Hepatocyte (in vitro differentiated cells): ENCODE data around the gene AICDA. TPM values are rescaled to one million over a fixed set of nuclear protein-coding genes. Genes with fewer than 3 reads are reported as not detected.
A peak's percentile ranks its signal among the peaks of the same experiment; 100 is the strongest.
"Not testable (repeated sequence)": the region's sequence is repeated elsewhere in the genome, so short reads cannot be mapped to it uniquely, and the experiment has no call there.

Experiments used
- DNase-seq: peaks from one replicate; pipeline ENCODE4 v3.0.0-alpha.2; 2016; ENCODE audit warnings: low spot score
- H2AFZ ChIP-seq: fragments of 200-600 bp; sonication (generic); 2 replicates; pipeline ENCODE4 v1.6.0; 2016; ENCODE audit warnings: antibody characterized with exemption, mild to moderate bottlenecking
- H3K27ac ChIP-seq: fragments of 200-600 bp; sonication (generic); 2 replicates; pipeline ENCODE4 v1.5.1; 2016; ENCODE audit warnings: mild to moderate bottlenecking
- H3K27me3 ChIP-seq: fragments of 200-600 bp; sonication (generic); 2 replicates; pipeline ENCODE4 v1.6.1; 2016
- H3K36me3 ChIP-seq: fragments of 200-600 bp; sonication (generic); replicated peaks from 2 replicates; pipeline ENCODE4 v1.5.1; 2016; ENCODE audit warnings: low read depth; ENCODE audit not compliant: insufficient read depth
- H3K4me1 ChIP-seq: fragments of 200-600 bp; sonication (generic); 2 replicates; pipeline ENCODE4 v1.5.1; 2016; ENCODE audit warnings: mild to moderate bottlenecking, moderate library complexity; ENCODE audit not compliant: insufficient read depth
- H3K4me2 ChIP-seq: fragments of 200-600 bp; sonication (generic); 2 replicates; pipeline ENCODE4 v1.6.0; 2016
- H3K4me3 ChIP-seq: fragments of 200-600 bp; sonication (generic); 2 replicates; pipeline ENCODE4 v1.5.1; 2016; ENCODE audit warnings: mild to moderate bottlenecking
- H3K79me2 ChIP-seq: fragments of 200-600 bp; sonication (generic); 2 replicates; pipeline ENCODE4 v1.6.0; 2017; ENCODE audit warnings: mild to moderate bottlenecking
- H3K9me2 ChIP-seq: fragments of 200-600 bp; sonication (generic); replicated peaks from 2 replicates; pipeline ENCODE4 v1.6.0; 2017; ENCODE audit warnings: mild to moderate bottlenecking; ENCODE audit not compliant: insufficient read depth
- H3K9me3 ChIP-seq: fragments of 200-600 bp; sonication (generic); 2 replicates; pipeline ENCODE4 v1.5.1; 2016; ENCODE audit warnings: low read depth, mild to moderate bottlenecking
- H4K20me1 ChIP-seq: fragments of 200-600 bp; sonication (generic); 2 replicates; pipeline ENCODE4 v1.6.0; 2016; ENCODE audit warnings: mild to moderate bottlenecking; ENCODE audit not compliant: insufficient read depth, poor library complexity, severe bottlenecking
- CTCF ChIP-seq: fragments of 200-600 bp; sonication (generic); IDR thresholded peaks from 2 replicates; pipeline ENCODE4 v1.5.1; 2016; ENCODE audit warnings: antibody characterized with exemption, mild to moderate bottlenecking; ENCODE audit not compliant: poor library complexity
- EZH2 ChIP-seq: fragments of 200-600 bp; sonication (generic); IDR thresholded peaks from 2 replicates; pipeline ENCODE4 v1.6.1; 2016; ENCODE audit warnings: antibody characterized with exemption, mild to moderate bottlenecking, borderline replicate concordance
- EZH2phosphoT487 ChIP-seq: fragments of 200-600 bp; sonication (generic); IDR thresholded peaks from one replicate; pipeline ENCODE4 v1.6.1; 2018; ENCODE audit warnings: antibody characterized with exemption, mild to moderate bottlenecking, low read depth, moderate library complexity; ENCODE audit not compliant: unreplicated experiment, severe bottlenecking
- WGBS: methylation state at CpG from one replicate; pipeline ENCODE4 v1.1.6; 2016; ENCODE audit warnings: low lambda C conversion rate; ENCODE audit errors: missing lambda C conversion rate; 5-methylcytosine and 5-hydroxymethylcytosine counted together
- polyA plus RNA-seq: library from polyadenylated mRNA; unstranded; fragments of >200 nt; fragmentation: Nextera tagmentation; extraction: Ambion mirVana; gene quantifications from 2 replicates; pipeline ENCODE4 v1.2.1, GENCODE V29; 2016
- total RNA-seq: library from RNA; depleted of rRNA; stranded (reverse); fragments of >200 nt; gene quantifications from 2 replicates; pipeline ENCODE4 v1.2.3, GENCODE V29; 2014

Gene AICDA
- total and polyA plus RNA-seq, 2 experiments from 2014 or later, result 0.23 TPM; not detected in 1

GRCh38 chr12:8590842-8591545 is 21.7 kb downstream of the AICDA start:
- Histone ChIP-seq H3K4me1 (no peaks in the 10 kb centered on the region), H3K4me3 (no peak overlapping the region), H3K79me2 (no peaks in the 10 kb centered on the region), H3K27ac (no peak overlapping the region), H3K9me2 (no peaks in the 10 kb centered on the region), H3K36me3 (no peaks in the 10 kb centered on the region), H3K9me3 (no peaks in the 10 kb centered on the region), H2AFZ (no peak overlapping the region), H3K27me3 (no peaks in the 10 kb centered on the region), H3K4me2 (no peak overlapping the region), H4K20me1 (no peaks in the 10 kb centered on the region)
- DNase-seq, result peak; percentile 20
- no peak for TF ChIP-seq CTCF
- no peak for TF ChIP-seq EZH2
- TF ChIP-seq EZH2phosphoT487, result no peak
- 68% methylated on average over 10 of the region's 10 CpGs for WGBS

GRCh38 chr12:8589679-8590078 is 23.0 kb downstream of the AICDA start:
- Histone ChIP-seq H3K9me2 (no peaks in the 10 kb centered on the region), H3K4me2 (no peak overlapping the region), H2AFZ (no peak overlapping the region), H3K36me3 (no peaks in the 10 kb centered on the region), H3K27me3 (no peaks in the 10 kb centered on the region), H3K27ac (no peak overlapping the region), H3K4me1 (no peaks in the 10 kb centered on the region), H4K20me1 (no peaks in the 10 kb centered on the region), H3K9me3 (no peaks in the 10 kb centered on the region), H3K4me3 (no peak overlapping the region), H3K79me2 (no peaks in the 10 kb centered on the region)
- no peak for DNase-seq
- no peak for TF ChIP-seq EZH2phosphoT487
- WGBS, result 80% methylated on average over 7 of the region's 7 CpGs

GRCh38 chr12:8584478-8584877 is 28.2 kb downstream of the AICDA start:
- H3K4me2 ChIP-seq, H3K9me2 ChIP-seq, H3K79me2 ChIP-seq, H3K27me3 ChIP-seq, H3K27ac ChIP-seq, DNase-seq, H3K9me3 ChIP-seq, H2AFZ ChIP-seq, H4K20me1 ChIP-seq, H3K36me3 ChIP-seq, H3K4me3 ChIP-seq, H3K4me1 ChIP-seq: not testable (repeated sequence)
- 91% methylated on average over 13 of the region's 13 CpGs for WGBS

GRCh38 chr12:8584004-8584403 is 28.7 kb downstream of the AICDA start:
- no peak for DNase-seq
- no peaks in the 10 kb centered on the region for H3K9me2 ChIP-seq
- no peaks in the 10 kb centered on the region for H3K4me1 ChIP-seq
- TF ChIP-seq CTCF, result no peak
- no peak for TF ChIP-seq EZH2
- TF ChIP-seq EZH2phosphoT487, result no peak
- no peak overlapping the region for H3K4me2 ChIP-seq
- no peaks in the 10 kb centered on the region for H4K20me1 ChIP-seq
- 85% methylated on average over 7 of the region's 7 CpGs for WGBS
- H3K4me3 ChIP-seq, result no peak overlapping the region
- no peaks in the 10 kb centered on the region for H3K9me3 ChIP-seq
- H3K27ac ChIP-seq, result no peak overlapping the region
- H3K79me2 ChIP-seq, result no peaks in the 10 kb centered on the region
- H3K36me3 ChIP-seq, result no peaks in the 10 kb centered on the region
- no peaks in the 10 kb centered on the region for H3K27me3 ChIP-seq
- no peak overlapping the region for H2AFZ ChIP-seq
